Right kidney (tissue), 9 donors: Measurements from ENCODE around the gene MST1.

ENCODE experiments used
- DNase-seq: peaks from one replicate; pipeline ENCODE4 v3.0.0-alpha.2; 2016
- long read RNA-seq, 8 donors: transcript quantifications; one replicate each; lab custom pipeline, GENCODE V29; 2026

The MST1 gene
- long read RNA-seq, donor 1, partial matches to known transcripts, result 5 of 13 reads
- long read RNA-seq, donor 1, other reads (novel, unspliced or antisense), result 5 of 13 reads
- long read RNA-seq, donor 2, partial matches to known transcripts, result 6 of 9 reads
- long read RNA-seq, donor 2, other reads (novel, unspliced or antisense), result 0 of 9 reads
- long read RNA-seq, donor 3, partial matches to known transcripts, result 0 of 1 reads
- long read RNA-seq, donor 3, other reads (novel, unspliced or antisense), result 0 of 1 reads
- long read RNA-seq, donor 4, partial matches to known transcripts, result 7 of 9 reads
- long read RNA-seq, donor 4, other reads (novel, unspliced or antisense), result 0 of 9 reads
- long read RNA-seq, donor 5, partial matches to known transcripts, result 17 of 19 reads
- long read RNA-seq, donor 5, other reads (novel, unspliced or antisense), result 0 of 19 reads
- long read RNA-seq, donor 6, partial matches to known transcripts, result 0 of 1 reads
- long read RNA-seq, donor 6, other reads (novel, unspliced or antisense), result 0 of 1 reads
- long read RNA-seq, donor 7, partial matches to known transcripts, result 21 of 24 reads
- long read RNA-seq, donor 7, other reads (novel, unspliced or antisense), result 0 of 24 reads
- long read RNA-seq, donor 8, partial matches to known transcripts, result 0 of 1 reads
- long read RNA-seq, donor 8, other reads (novel, unspliced or antisense), result 0 of 1 reads

GRCh38 chr3:49689046-49689907, at the start of gene MST1, which contains the start of gene RNF123:
Gene MST1, minus strand, starts transcription at chr3:49689474. Its CDS starts 783 bp downstream, at chr3:49688691.
Gene RNF123, plus strand, starts transcription at chr3:49689557. Its CDS starts 1,609 bp downstream, at chr3:49691166.
- DNase-seq, result peak; percentile 90

GRCh38 chr3:49738067-49738713, 48.9 kb upstream of the MST1 start:
- DNase-seq, result no peak

GRCh38 chr3:49734752-49735151, 45.5 kb upstream of the MST1 start:
- DNase-seq, result no peak

DNA sequence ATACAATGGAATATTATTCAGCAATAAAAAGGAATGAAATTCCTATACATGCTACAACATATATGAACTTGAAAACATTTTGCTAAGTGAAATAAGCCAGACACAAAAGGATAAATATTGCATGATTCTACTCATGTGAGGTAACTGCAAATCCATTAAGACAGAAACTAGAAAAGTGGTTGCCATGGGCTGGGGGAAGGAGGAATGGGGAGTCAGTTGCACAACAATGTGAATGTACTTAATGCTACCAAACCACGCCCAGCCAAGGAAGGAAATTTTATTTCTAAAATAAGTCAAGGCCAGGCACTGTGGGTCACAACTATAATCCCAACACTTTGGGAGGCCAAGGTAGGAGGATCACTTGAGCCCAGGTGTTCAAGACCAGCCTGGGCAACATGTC, 44.3 kb upstream of the MST1 start:
- no peak for DNase-seq

- DNase-seq, result no peak
These were observed 43.3 kb upstream of the MST1 start for GRCh38 chr3:49732597-49732996.

GRCh38 chr3:49729966-49730609, 40.8 kb upstream of the MST1 start:
- no peak for DNase-seq

- DNase-seq, result no peak
These were observed 38.7 kb upstream of the MST1 start for GRCh38 chr3:49727924-49728361.

GRCh38 chr3:49727154-49727923, 38.1 kb upstream of the MST1 start:
- no peak for DNase-seq

DNA sequence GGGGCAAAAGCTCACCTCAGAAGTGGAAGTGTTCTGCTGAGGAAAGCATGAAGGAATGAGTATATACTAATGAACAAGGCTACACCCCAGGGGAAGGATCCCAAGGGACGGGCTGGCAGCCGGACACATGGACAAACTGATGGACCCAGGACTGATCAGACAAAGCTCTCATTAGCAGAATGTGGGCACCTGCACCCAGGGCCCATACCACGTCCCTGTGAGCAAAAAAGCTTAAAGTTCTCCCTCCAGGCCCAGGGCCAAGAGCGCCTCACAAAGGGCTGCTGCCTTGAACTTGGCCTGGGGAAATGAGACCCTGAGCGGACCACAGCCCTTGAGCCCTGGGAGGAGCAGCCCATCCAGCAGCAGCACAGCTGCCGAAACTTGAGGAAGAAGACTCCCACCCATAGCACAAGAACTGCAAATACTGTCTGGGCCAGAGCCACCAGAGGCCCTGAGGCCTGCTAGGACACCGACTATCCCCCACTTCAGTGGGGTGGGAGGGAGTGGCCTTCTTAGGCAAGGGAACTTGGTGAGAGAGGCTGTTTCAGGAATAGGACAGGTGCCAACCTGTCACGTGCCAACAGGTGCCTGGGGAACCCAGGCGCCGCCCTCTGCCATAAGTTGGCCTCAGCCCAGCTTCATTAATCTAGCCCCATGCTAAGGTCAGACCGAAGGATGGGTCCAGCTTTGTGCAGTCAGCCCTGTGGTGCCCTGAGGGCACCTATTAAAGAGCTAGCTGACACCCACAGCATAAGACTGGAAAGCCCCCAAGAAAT, 36.8 kb upstream of the MST1 start:
- DNase-seq, result no peak

GRCh38 chr3:49724586-49724985, 35.3 kb upstream of the MST1 start:
- DNase-seq, result no peak

GRCh38 chr3:49723628-49724551, 34.6 kb upstream of the MST1 start, which contains the start of gene GMPPB:
Gene GMPPB, minus strand, starts transcription at chr3:49723951. Its CDS starts 225 bp downstream, at chr3:49723726.
- peak; percentile 89 for DNase-seq

DNA sequence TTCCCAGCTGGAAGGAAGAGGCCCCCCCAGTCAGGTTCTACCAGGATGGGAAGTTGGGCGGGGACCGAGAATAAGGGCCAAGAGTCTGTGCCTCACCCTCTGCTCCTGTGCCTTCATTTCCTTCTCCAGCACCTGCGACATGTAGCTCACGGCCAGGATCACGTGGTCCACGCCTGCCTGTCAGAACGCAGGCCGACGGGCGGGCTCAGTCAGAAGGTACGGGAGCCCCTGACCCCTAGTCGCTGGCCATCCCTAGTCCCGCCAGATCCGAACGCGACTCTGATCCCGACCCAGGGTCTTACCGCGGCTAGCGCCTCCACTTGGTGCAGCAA, 34.0 kb upstream of the MST1 start:
- no peak for DNase-seq

DNA sequence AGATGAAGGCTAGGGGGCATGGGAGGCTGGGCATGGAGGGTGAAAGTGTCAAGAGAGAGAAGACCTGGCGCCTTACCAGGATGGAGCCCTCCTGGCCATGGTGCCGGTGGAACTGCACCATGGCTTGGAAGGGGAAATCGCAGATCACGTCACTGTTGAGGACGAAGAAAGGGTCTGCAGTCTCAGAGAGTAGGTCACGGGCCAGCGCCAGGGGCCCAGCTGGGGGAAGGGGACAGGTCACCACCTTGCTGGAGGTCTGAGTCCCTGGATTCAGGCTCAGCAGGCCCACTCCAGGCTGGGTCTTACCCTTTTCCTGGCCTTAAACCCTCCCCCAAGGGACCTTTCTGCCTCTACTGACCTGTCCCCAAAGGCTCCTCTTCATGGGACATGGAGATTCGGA, 33.6 kb upstream of the MST1 start:
- no peak for DNase-seq

- no peak for DNase-seq
These were observed 32.9 kb upstream of the MST1 start for GRCh38 chr3:49721896-49722781.

- DNase-seq, result no peak
These were observed 32.3 kb upstream of the MST1 start for GRCh38 chr3:49721596-49721895.

DNA sequence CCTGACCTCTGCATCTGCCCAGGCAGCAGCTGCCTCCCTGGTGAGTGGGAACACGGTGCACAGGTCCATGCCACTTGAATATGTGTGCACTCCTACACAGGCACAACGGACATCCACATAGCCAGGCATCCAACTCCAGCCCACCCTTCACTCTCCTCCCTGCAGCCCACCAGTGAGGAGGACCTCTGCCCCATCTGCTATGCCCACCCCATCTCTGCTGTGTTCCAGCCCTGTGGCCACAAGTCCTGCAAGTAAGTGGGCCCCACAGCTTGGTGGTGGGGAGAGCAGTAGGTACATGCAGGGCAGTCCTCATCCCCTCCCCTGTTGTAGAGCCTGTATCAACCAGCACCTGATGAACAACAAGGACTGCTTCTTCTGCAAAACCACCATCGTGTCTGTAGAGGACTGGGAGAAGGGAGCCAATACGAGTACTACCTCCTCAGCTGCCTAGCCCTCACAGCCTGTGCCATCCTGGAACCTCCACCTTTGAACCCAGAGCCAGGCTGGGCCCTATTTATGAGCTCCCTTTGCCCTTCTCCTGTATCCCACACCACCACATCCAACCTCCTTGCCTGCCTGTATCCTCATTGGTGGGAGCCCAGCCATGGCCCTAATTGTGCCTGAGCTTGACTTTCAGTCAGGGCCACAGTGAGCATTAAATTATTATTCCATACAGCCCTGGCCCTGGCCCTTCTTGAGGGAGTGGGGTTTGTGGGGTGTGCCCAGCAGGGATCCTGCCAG, 31.8 kb upstream of the MST1 start:
- DNase-seq, result no peak

- DNase-seq, result peak; percentile 96
These were observed 30.1 kb upstream of the MST1 start, which contains the start of gene AMIGO3 for GRCh38 chr3:49719214-49719884. Gene AMIGO3, minus strand, starts transcription at chr3:49719684. Its CDS starts 219 bp downstream, at chr3:49719465.
